SIG-M5 treated with dmso at 0.1 percent for 504 hours (cell line): ENCODE results near the gene EPC2.
"Not testable (repeated sequence)": the region's sequence is repeated elsewhere in the genome, so short reads cannot be mapped to it uniquely, and the experiment has no call there.

ENCODE experiments used
- DNase-seq: peaks from one replicate; lab custom pipeline; 2025; ENCODE audit not compliant: unreplicated experiment; lab: John Stamatoyannopoulos, UW

EPC2 gene

DNA sequence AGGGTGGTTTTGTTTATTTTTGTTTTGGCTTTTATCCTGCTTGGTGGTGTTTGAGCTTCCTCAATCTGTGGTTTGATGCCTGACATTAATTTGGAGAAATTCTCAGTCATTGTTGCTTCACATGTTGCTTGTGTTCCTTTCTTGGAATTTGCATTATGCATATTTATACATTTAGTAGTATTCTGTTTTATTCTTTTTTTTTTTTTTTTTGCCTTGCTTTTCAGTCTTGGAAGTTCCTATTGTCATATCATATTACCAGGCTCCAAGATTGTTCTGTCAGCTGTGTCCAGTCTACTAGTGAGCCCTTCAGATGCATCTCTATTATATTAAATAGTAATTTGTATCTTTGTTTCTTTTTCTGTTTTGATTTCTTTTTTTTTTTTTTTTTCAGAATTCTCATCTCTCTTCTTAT is 77.0 kb downstream of the EPC2 start:
- DNase-seq, result no peak

DNA sequence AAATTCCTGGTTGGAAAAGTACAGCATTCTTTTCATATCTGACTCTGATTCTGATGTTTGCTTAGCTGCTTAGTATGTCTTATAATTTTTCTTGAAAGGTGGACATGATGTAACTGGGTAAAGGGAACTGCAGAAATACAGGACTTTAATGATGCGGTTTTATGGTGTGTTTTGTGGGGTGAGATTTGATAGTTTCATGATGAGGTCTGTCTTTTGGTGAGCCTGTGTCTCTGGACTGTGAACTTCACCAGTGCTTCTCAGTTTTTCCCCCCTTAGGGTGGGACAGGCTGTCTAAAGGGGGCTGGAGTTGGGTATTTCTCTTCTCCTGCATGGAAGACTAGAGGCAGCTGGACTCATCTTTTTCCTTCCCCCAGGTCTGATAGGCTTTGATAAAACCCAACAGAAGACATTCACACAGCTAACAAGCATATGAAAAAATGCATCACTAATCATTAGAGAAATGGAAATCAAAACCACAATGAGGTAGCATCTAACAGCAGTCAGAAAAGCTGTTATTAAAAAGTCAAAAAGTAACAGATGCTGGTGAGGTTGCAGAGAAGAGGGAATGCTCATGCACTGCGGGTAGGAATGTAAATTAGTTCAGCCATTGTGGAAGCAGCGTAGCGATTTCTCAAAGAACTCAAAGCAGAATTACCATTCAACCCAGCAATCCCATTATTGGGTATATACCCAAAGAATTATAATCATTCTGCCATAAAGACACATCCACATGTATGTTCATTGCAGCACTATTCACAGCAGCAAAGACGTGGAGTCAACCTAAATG is 77.6 kb downstream of the EPC2 start:
- no peak for DNase-seq

DNA sequence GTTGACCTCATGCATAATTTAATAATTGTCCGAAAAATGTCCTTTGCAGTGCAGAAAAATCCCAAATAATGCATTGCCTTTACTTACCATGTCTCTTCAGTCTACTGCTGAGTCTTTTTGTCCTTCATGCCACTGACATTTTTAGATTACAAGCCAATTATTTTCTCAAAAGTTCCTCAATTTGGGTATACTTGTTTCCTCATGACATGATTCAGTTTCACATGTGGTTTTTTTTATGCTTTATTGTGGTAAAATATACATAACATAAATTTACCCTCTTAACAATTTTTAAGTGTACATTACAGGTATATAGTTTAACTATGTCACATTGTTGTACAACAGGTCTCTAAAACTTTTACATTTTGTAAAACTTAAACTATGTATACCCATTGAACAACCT is 81.0 kb downstream of the EPC2 start:
- DNase-seq, result peak; percentile 28

DNA sequence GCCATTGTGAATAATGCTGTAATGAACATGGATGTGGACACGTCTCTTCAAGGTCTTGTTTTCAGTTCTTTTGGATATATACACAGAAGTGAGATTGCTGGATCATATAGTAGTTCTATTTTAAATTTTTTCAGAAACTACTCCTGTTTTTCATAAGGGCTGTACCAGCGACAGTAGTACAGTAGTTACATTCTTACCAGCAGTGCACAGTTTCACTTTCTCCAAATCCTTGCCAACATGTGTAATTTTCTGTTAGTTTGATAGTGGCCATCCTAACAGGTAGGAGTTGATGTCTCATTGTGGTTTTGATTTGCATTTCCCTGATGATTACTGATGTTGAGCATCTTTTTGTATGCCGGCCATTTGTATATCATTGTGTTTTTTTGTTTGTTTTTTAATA is 81.7 kb downstream of the EPC2 start:
- no peak for DNase-seq

DNA sequence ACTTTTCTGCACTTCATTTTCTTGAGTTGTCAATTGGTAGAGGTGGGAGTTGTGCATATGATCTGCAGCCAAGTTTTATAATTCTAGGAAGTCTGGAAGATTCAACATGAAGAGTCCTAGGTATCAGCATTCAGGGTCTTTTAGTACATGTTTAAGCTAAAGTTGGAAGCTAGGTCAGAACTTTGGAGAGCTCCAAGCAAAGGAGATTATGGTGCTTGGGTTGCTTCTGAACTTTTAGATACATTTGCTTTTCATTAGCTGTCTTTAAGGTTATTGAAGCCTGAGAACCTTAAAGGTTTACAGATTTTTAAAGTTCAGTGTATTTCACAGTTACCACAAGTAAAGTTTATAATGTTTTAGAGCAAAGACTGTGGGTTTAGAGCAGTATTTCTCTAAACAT is 85.5 kb downstream of the EPC2 start:
- DNase-seq, result no peak

DNA sequence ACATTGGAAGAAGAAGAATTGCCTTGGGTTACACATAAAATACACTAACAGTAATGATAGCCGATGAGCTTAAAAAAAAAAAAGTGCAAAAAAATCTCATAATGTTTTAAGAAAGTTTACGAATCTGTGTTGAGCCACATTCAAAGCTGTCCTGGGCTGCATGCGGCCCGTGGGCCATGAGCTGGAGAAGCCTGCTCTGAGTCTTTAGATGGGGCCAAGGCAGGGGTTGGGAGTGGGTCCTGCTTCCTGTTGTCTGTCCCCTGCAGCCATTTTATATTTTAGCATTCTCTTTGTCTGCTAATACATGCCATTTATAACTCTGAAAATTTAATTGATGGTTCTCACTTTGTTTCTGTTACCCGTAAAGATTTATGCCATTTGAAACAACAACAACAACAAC is 93.2 kb downstream of the EPC2 start:
- DNase-seq, result no peak

DNA sequence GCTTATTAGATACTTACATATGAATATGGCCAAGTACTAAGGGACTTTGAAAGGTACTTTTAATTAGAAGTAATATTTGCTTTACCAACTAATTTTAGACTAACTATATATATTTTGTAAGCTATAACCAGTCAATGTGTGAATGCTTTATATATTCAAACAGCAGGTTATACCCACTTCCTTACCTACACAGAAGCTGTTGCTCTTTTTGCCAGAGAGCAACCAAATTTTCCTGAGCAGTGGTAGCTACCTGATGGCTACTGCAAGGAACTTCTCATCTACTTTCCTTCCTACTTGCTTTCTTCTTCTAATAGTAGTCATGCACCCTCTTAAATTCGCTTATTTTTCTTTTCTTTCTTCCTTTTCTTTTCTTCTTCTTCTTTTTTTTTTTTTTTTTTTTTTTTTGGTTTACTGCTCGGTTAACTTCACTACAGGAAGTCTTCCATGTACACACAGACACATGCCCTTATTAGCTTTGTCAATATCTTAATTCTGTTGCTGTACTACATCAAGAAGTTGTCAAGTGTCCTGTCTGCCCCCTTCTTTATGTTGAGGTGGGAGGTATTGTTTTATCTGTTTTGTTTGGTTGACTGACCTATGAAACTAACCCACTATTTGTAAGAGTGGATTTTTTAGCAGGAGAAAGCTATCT is 95.0 kb downstream of the EPC2 start:
- DNase-seq, result no peak

DNA sequence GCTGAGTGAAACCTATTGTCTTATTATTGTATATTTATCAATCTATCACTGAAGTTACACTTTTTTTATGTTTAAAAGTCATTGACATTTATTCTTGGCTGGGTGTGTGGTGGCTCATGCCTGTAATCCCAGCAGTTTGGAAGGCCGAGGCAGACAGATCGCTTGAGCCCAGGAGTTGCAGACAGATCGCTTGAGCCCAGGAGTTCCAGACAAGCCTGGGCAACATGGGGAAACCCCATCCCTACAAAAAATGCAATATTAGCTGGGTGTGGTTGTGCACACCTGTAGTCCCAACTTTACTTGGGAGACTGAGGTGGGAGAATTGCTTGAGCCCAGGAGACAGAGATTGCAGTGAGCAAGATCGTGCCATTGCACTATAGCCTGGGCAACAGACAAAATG is 97.8 kb downstream of the EPC2 start:
- DNase-seq, result no peak

DNA sequence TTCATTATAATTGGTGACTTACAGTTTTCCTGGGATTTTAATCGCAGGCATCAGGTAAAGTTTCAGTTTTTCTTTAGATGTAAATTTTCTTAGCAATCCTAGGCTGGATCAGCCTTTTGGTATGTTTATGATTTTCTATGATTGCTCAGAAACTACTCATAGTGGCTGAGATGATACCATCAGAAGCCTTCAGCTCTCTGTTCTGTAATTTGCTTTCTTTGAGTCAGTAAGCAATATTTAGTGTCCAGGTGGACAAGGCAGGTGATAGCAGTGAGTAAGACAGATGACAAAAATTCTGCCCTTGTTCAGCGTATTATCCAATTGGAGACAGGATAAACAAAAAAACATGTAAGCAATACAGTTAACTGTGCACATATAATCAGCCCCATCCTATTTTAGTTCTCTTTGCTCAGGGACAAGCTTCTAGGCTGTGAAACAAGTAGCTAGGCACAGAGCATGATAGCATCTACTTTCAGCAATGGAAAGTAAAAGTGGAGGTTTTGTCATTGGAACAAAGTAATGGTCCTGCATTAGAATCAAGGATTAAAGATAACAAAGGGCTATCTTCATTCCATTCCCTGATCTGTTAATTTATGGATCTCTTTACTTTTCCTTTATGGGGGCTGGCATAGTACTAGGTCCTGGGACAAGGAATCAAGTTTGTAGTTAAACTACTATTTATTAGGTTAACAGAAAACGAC is 100.8 kb downstream of the EPC2 start:
- no peak for DNase-seq

DNA sequence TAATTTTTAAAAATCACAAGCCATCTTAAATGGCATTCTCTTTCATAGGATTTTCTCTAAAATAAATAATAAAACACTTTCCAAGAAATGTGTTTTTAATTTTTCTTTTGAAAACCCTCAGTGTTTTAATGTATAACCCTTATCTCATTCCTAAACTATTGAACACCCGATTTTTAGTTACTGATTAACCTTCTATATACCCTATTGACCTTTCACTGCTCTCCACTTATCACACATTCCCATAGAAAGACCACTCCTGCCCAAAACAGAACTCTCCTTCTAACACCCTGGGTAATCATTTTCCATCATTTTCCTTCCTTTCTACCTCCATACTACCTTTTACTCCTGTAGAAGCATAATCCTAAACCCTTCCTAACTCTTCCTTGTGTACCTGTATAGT is 102.4 kb downstream of the EPC2 start:
- no peak for DNase-seq

DNA sequence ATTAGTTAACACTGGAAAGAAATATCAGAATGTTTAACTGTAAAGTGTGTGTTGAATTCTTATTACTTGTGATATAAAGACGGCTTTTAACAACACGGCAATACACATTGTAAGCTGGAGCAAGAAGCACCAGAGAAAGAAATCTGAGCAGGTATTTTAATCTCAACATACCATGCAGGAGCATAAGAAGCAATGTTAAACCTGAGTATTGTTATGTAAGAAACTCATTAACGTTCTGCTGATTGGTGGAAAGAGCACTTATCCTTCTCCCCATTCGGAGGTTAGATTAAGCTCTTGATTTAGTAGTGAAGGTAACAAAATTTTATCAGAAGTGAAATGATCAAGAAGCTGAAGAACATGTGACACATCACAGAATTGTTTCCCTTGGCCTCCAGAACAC is 107.4 kb downstream of the EPC2 start:
- DNase-seq, result no peak

DNA sequence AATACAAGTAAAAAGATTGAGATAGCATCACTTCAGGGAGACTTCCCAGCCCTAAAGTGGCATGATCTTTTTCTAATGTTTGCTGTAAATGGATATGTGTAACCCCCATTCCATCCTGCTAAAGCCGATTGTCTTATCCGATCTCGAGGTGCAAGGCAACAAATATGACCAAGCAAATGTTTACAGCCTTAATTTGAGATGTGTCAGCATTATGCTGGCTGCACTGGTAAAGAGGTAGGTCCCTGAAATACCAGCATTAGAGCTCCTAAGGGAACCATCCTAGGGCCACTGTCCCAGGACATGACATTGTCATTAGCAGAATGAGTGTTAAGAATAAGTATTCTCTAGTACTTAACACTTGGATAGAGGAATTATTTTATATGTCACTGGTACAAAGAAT is 108.4 kb downstream of the EPC2 start:
- DNase-seq, result no peak

DNA sequence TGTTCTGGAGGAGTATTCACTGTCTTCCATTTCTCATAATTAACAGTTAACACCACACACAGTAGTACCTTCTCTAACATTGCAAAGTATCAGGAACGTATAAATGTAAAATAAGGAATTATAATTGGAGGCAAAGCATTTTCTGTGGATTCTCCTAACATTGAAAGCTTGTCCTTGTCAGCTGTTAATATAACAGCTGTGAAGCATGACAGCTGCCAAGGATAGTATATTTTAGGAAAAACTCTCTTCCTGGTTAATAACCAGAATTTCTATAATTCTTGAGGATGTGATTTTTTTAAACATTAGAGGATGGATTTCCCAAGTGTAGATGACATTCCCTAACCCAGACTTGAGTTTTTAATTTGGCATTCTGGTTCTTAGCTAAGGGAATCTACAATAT is 110.3 kb downstream of the EPC2 start:
- no peak for DNase-seq

DNA sequence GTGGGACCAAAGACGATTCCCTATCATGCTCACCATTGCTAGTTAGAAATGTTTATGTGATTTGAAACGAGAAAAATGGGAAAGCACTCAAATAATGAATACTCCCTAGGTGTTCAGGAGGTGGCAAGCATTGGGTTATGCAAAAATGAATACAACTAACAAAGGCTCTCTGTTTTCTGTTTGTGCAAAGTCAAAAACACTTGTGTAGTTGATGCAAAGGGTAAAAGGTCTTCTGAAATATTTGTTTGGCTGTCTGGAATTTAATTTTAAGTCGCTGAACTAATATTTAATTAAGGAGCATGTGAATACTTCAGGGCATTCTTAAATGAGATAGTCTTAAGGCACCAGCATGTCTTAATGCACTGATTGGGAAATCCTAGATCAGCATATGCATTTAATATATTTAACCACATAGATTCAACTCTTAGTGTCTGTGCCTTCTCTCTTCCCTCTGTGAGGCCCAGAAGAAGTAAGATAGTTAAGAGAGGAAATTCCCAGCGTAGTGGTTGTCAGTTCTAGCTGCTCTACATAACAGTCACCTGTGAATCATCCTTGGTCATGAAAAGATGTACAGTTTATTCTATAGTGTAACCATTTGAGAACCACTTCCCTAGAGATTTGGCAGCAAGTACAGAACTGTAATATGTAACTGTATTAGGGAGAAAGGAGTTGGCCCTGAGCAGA is 111.9 kb downstream of the EPC2 start:
- peak; percentile 5 for DNase-seq

DNA sequence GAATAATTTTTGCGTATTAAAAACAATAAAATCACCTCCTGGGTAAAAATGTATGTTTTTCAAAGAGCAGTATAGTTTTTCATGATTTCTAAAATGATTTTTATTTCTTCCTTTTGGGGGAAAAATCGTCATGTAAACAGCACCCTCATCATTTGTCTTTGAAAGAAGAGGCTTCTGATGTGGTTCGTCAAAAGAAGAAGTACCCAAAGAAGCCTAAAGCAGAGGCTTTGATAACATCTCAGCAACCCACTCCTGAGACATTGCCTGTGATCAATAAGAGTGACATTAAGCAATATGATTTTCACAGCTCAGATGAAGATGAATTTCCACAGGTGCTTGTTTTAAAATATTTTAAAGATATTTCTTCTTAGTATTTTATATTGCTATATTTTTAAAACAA is 120.3 kb downstream of the EPC2 start:
- DNase-seq, result no peak

DNA sequence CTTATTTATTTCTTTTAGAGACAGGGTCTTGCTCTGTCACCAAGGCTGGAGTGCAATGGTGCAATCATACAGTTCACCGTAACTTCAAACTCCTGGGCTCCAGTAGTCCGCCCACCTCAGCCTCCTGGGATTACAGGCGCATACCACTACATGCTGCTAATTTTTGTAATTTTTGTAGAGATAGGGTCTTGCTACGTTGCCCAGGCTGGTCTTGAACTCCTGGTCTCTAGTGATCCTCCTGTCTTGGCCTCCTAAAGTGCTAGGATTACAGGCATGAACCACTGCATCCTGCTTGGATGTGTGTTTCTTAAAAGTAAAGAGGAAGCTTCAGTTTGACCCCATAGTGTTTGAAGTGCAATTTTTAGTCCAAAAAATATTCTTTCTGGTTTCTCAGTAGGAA is 125.5 kb downstream of the EPC2 start:
- DNase-seq, result no peak

DNA sequence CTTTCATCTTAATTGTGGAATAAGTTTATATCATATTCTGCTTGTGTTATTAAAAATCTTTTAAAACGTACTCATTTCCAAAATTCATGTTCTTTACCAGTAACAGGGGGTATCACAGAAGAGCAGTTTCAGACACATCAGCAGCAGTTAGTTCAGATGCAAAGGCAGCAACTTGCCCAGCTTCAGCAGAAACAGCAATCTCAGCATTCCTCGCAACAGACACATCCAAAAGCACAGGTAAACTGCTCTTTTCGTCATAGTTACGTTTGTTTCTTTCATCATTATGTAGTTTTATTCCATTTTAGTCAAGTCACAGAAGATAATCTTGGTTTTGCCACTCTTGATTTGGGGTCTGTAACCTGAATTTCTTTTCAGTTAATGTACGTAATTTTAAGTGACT is 137.0 kb downstream of the EPC2 start:
- DNase-seq, result no peak

DNA sequence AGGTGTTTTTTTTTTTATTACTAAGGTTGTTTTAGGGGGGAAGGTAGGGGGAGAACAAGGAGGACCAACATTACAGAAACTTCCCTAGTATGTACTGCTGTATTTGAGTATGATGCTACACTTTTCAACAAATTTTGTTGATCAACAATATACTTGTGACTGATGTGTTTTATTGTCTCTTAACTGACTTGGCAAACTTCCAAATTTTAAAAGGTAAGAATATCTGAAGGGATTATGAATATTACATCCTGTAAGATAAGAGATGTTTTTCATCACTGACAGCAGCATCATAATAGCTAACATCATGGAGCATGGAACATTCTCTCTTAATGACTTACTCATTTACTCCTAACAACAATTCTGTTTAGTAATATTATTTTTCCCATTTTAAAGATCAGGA is 144.5 kb downstream of the EPC2 start:
- no peak for DNase-seq

DNA sequence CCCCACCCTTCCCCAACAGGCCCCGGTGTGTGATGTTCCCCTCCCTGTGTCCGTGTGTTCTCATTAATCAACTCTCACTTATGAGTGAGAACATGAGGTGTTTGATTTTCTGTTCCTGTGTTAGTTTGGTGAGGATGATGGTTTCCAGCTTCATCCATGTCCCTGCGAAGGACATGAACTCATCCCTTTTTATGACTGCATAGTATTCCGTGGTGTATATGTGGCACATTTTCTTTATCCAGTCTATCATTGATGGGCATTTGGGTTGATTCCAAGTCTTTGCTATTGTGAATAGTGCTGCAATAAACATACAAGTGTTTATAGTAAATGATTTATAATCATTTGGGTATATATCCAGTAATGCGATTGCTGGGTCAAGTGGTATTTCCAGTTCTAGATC is 145.6 kb downstream of the EPC2 start:
- DNase-seq, result not testable (repeated sequence)

DNA sequence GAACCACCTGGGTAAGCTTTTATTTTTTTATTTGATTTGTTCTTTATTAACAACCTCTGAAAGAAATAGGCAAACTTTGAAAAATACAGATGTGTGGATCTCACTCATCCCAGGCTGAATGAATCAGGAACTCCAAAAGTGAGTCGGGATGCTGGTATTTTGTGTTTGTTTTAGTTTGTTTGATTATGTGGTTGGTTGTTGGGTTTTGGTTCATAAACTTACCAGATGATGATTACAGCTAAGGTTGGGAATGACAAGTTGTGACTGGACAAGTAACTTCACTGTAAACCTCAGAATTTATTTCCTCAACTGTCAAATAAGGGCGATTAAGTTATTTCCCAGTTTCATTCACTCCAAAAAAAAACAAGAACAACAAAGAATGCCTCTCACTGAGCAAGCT is 150.0 kb downstream of the EPC2 start:
- DNase-seq, result no peak

DNA sequence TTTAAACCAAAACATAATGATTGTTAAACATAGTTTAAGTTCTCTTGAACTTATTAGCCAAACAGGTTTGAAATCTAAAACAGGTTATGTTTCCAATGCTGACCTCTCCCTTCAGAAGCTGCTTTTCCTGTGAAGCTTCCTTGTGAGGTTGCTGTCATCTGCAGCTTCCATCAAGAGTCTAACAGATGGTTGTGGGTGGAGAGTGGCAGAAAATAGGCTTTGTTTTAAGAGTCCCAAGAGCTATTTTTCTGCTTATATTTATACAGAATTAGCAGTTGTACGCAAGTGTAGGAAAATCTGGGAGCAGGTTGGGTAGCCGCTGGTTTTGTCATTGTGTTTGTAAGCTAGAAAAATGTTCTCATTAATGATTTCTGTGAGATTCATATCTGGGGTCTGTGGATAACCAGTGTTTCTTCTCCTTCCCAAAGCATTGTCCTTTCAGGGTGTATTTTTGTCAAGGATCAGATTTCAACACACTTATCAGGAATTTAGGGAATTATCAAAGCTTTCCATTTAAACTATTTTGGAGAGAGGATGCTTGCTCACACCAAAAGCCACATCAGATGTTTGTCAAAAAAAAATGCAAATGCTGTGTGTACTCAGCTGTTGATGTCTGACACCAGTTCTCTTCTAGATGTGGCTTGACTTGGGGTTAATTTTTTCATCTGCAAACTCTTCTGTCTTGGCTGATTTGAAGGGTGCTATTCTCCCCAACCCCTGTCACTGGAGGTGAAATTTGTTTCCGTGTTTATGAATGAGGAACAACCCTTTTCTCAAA is 152.4 kb downstream of the EPC2 start:
- DNase-seq, result no peak
